Stimulated activated CD4-positive, alpha-beta T cell treated with anti-CD3 and anti-CD28 coated beads, Interleukin-4, amount 100 ng/mL, for 48 hours (primary cell): Measurements from ENCODE around the gene ADD2.

Experiments used
- DNase-seq, 2 donors: peaks; one replicate each; pipeline ENCODE4 v3.0.0-alpha.2; 2020; ENCODE audit warnings: low read depth in 2 of 2

Gene ADD2

GRCh38 chr2:70703900-70704549, 64.0 kb downstream of the ADD2 start:
- no peak for DNase-seq

DNA sequence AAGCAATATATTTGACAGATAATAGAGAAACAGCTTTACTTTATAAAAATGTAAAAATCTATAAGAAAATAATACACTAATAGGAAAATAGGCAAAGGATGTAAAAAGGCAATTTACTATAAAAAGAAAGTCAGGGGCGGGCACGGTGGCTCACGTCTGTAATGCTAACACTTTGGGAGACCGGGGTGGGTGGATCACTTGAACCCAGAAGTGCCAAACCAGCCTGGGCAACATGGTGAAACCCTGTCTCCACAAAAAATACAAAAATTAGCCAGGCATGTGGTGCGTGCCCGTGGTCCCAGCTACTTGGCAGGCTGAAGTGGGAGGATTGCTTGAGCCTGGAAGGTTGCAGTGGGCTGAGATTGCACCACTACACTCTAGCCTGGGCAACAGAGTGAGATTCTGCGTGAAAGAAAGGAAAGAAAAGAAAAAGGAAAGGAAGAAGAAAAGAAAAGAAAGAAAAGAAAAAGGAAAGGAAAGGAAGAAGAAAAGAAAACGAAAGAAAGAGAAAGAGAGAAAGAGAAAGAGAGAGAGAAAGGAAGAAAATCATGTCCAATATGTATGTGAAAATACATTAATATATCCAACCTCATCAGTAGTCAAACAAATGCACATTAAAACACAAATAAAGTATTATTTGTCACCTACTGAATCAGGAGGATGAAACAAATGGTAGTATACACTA, 65.1 kb downstream of the ADD2 start:
- no peak for DNase-seq

DNA sequence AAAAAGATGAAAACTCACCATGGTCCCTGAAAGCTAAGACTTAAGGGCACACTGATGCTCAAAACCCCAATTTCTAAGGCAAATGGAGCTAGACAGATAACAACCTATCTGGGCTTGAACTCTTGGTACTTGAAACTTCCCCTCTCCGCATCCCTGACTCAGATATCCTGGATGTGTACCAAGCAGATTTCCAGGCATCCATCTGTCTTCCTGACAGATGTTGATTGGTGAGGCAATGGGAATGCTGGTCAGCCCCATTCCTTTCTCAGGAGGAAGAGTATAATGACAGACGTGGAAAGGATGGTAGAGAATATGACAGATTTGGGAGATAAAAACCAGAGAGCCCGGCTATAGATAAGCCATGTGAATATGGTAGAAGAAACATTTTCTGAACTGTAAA, 69.2 kb downstream of the ADD2 start:
- DNase-seq: no peak

DNA sequence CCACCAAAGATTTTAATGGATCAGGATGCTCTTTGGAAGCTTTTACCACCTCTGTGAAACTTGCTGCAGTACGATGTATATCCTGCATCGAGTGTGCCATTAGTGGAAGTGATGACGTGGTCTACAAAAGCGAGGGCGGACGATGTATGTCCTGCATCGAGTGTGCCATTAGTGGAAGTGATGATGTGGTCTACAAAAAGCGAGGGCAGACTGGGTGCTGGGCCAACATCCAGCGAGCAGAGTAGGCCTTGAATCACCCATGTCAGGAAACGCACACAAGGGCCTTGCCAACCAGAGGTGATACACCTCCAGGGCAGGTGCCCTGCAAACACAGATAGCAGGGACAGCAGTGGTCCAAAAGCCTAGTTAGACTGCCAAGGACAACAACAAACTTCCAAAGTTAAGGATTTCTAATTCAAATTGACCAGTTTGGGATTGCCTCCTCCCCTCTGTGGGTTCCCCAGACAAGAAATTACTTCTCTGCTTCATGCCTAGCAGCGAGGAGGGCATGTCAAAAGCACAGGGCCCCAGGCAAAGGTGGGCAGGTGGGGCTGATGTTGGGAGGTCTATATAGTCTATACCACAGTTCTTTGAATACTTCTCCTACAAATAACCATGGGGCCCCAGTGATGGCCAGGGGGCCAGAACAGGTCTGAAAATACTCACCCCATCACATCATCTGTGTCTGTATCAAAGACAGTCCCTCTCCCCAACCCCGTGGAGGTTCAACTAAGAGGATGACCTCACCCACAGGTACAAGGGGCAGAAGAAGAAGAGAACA, 70.2 kb downstream of the ADD2 start:
- DNase-seq: no peak

DNA sequence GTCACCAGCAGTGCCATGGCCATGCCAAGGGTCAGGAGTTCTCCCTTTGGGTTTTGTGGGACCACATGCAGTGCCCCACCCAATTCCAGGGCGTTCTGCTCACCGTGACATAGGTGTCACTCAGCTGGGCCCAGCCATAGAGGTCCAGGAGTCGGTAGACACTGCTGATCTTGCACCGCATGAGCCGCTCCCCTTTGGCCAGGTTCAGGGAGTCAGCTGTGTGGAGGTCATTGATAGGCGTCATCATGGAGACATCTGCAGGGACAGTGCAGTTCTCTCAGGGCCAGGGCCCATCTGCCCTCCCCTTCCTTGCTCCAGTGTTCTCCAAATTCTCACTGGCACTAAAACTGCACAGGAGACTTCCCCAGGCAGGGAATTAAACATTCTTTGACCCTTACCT, 71.9 kb downstream of the ADD2 start:
- no peak for DNase-seq

GRCh38 chr2:70692256-70692655, 75.7 kb downstream of the ADD2 start:
- no peak for DNase-seq

DNA sequence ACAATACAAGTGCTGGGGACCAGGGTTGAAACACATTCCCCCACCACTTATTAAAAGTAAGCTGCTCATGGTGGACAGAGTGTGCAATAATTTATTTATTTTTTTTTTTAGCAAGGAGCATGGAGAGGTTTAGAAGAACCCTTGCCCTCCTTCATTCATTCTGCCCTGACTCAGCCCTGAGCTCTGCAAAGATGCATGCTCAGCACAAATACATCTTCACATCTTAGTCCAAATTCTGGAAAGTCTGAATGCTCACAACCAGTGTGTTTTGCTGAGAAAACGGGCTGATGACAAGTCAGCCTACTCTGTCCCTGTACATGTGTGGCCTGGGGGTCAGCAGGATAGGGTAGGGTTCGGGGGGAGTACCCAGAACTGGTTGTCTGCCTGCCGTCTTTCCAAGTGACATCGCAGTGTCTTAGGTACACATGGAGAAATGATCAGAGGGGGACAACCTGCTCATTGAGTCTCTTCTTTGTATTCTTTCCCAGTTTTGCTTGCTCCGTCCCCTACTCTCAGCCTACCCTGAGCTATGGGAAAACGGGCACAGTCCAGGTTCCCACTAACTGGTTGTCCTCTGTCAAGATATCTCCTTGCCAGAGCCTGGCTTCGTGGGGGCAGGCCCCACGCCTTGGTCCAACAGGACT, 76.4 kb downstream of the ADD2 start:
- no peak for DNase-seq

GRCh38 chr2:70690846-70691245, 77.2 kb downstream of the ADD2 start:
- DNase-seq: no peak

DNA sequence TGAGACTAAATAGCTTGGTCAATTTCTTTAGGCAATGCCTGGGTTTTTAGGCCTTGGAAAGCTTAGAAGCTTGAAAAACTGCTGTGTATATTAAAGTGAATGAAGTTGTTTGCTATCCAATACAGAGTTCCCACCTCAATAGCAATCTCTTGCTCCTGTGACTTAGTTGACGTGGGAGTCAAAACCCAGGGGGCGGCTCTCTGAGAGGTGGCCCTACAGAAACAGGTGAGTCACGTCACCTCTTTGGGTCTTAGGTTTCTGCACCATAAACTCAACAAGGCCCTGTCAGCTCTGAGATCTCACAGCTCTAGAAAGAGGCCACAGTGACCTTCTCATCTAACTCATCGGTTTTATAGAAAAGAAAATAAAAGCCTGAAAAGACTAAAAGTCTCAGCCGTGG, 79.6 kb downstream of the ADD2 start:
- no peak for DNase-seq

DNA sequence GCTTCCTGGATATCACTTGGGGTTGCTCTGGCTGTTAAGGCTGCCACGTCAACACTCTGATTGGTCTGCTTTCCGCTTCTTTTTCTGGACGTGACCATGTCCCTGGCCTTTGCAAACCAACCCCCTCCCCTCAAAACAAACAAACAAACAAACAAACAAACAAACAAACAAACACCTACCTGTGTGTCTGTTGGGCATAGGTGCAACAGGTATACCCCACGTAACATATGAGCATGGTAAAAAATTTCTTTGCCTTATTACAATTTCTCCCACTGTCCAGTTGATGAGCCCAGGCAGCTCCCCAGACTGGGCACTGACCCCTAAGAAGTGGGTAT, 80.6 kb downstream of the ADD2 start:
- no peak for DNase-seq

GRCh38 chr2:70686577-70687460, 81.2 kb downstream of the ADD2 start:
- no peak for DNase-seq

DNA sequence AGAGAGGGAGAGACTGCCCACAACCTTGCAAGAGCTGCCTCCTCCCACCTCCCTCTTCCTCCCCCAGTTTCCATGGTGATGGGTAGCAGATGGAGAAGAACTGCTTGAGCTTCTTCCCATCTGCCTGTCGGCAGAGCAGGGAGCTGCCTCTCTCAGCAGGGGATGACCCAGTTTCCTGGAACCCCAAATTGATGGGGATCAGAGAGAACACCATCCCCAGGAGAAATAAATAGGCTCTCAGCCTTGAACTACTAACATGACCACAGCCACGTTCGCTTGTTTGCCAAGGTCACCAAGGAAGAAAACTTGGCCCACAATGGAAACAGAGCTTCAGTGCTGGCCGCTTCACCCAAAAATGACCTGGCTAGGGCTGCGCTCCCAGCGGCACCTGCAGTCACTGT, 82.2 kb downstream of the ADD2 start:
- no peak for DNase-seq

DNA sequence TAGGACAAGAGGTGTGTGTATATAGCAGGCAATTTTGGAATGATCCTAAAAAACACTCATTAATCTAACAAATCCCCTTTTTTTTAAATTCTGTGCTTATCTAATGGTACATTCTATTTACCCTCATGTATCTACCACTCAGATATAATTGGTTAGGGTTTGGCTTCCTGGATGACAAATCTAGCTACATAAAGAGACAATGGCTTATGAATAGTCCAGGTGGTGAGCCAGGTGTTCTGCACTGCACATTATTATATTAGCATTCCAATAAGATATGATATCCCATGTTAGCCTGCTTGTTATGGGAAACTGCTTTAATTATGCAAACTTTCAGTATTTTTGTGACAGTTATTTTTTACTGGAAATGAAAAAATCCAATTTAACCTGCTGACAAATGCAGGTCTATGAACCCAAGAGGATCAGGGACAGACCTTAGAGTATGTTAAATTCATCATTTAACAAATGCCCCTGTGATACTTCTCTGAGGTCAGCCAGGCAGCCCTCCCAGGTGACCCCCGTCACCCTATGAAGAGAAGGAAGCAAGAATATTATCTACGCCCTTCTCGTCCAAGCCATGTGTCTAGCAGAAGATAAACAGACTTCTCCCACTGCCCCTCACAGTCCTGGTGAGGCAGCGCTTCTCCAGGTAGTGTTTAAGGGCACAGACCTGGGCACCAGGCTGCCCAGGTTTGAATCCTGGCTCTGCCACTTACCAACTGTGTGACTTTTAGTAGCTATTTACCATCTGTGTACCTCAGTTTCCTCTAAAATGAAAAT, 83.0 kb downstream of the ADD2 start:
- DNase-seq: no peak

DNA sequence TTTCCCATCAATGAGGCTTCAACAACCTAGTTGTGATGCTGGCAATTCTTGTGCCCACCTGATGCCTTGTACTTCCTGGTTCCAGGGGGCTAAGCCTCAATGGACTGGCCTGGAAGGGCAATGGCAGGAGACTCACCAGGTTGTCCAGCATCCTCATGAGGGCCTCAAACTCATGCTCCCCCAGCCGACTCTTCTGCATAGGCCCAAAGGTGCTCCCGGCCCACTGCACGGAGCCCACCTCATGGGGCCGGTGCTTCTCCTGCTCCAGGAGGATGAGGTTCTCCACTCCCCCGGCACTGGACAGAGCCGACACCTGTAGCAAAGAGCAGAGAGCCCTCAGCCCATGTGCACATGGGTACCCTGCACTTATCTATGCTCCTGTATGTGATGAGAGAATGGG, 84.5 kb downstream of the ADD2 start:
- DNase-seq: no peak

DNA sequence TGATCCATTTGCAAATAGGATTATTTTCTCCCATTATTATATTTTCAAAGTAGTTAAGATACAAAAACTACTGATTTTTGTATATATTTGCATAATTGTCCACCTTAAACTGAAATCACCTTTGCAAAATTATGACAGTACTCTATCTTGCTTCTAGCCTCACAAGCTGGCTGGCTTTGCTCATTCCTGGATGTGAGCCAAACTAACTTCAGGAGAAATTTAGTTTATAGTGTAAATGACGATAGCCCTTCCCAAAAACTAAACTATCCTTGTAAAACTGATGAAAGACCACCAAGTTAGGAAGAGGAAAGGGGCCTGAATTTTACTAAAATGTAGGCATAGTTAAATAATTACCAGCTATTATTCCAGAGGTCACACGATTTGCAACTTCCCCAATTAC, 87.3 kb downstream of the ADD2 start:
- no peak for DNase-seq

DNA sequence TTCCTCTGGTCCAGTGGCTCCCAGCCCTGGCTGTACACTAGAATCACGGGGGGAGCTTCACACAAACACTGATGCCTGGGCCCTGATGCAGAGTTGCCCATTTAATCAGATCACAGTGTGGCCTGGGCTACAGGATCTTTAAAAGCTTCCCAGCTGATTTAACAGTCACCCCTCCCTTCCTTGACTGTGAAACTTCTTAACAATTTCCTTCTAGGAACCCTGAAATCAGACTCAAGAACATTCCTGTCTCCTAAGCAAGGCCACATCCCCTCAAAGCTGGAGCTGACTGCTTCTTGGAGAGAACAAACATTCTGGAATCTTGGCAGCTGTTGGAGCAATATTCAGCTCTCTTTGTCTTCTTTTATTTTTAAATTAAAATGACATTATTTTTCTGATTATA, 88.7 kb downstream of the ADD2 start:
- DNase-seq: no peak

DNA sequence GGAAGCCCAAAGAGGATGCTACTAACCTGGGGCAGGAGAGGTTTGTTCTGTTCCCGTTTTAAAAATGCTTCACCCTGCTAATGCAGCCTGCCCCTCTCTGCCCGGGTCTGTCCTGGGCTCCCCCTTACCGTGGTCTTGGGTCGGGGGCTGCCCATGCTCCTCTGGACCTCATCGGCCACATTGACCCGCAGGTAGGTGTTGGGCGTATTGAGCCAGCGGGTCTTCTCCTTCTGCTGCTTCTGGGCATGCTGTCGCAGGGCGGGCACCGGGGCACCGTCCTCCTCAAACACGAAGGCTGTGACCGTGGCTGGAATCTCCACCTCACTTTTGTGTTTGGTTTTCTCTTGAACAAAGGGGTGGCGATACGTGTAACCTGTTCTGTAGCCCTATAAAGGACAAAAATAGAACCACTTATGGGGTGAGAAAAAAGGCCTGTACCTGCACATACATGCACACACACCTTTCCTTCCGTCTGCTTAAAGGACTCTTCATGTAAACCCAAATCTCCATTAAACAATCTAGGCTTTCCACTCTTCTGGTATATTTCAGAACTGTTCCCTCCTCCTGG, 89.3 kb downstream of the ADD2 start:
- no peak for DNase-seq

- no peak for DNase-seq
Observed at GRCh38 chr2:70676301-70677035, 91.5 kb downstream of the ADD2 start.

DNA sequence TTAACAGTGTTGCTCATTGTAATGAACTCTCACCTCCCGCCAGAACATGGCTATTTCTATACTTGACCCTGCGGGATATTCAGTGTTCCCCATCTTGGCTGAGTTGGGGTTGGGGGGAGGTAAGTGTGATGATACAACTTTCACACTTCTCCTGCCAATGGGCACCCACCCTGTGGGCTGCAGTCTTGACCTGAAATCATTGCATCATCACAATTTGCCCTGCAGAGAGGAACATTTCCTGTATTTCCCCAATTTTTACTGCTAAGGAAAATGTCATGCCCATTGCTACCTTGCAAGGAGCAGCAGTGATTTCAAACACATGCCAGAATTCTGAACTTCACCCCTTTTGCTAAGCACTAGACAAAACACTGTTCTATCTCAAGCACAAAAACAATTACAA, 92.1 kb downstream of the ADD2 start:
- DNase-seq: no peak
